ENCODE results near the gene KIZ.

KIZ gene

GRCh38 chr20:21175433-21175832 lies 49.6 kb downstream of the KIZ start:
- no peak for DNase-seq (ENCODE audit: low read depth in 3 of 3)

- no peak for DNase-seq (ENCODE audit: low read depth in 3 of 3)
These were observed 51.9 kb downstream of the KIZ start for GRCh38 chr20:21177767-21178166.

- DNase-seq (ENCODE audit: low read depth in 3 of 3) = no peak
These were observed 53.9 kb downstream of the KIZ start for GRCh38 chr20:21179757-21180156.

GRCh38 chr20:21180248-21180647 lies 54.4 kb downstream of the KIZ start:
- no peak for DNase-seq (ENCODE audit: low read depth in 3 of 3)

GRCh38 chr20:21181028-21181427 lies 55.1 kb downstream of the KIZ start:
- no peak for DNase-seq (ENCODE audit: low read depth in 3 of 3)

- no peak for DNase-seq (ENCODE audit: low read depth in 3 of 3)
These were observed 57.1 kb downstream of the KIZ start for GRCh38 chr20:21182832-21183563.

- DNase-seq (ENCODE audit: low read depth in 3 of 3) = no peak
These were observed 57.8 kb downstream of the KIZ start for GRCh38 chr20:21183722-21184121.

GRCh38 chr20:21184819-21185218 lies 58.9 kb downstream of the KIZ start:
- no peak for DNase-seq (ENCODE audit: low read depth in 3 of 3)

GRCh38 chr20:21185849-21186248 lies 60.0 kb downstream of the KIZ start:
- no peak for DNase-seq (ENCODE audit: low read depth in 3 of 3)

- DNase-seq (ENCODE audit: low read depth in 3 of 3) = no peak
These were observed 64.1 kb downstream of the KIZ start for GRCh38 chr20:21189761-21190523.

GRCh38 chr20:21190869-21191268 lies 65.0 kb downstream of the KIZ start:
- DNase-seq (ENCODE audit: low read depth in 3 of 3) = no peak

- DNase-seq (ENCODE audit: low read depth in 3 of 3) = no peak
These were observed 66.0 kb downstream of the KIZ start for GRCh38 chr20:21191839-21192238.

GRCh38 chr20:21202259-21202658 lies 76.4 kb downstream of the KIZ start:
- DNase-seq (ENCODE audit: low read depth in 3 of 3) = no peak

- DNase-seq (ENCODE audit: low read depth in 3 of 3) = no peak
These were observed 77.3 kb downstream of the KIZ start for GRCh38 chr20:21203088-21203656.

GRCh38 chr20:21206584-21206983 lies 80.7 kb downstream of the KIZ start:
- no peak for DNase-seq (ENCODE audit: low read depth in 3 of 3)

GRCh38 chr20:21208999-21209398 lies 83.1 kb downstream of the KIZ start:
- DNase-seq (ENCODE audit: low read depth in 3 of 3) = no peak

GRCh38 chr20:21209668-21210067 lies 83.8 kb downstream of the KIZ start:
- DNase-seq (ENCODE audit: low read depth in 3 of 3) = no peak

- DNase-seq (ENCODE audit: low read depth in 3 of 3) = no peak
These were observed 87.8 kb downstream of the KIZ start for GRCh38 chr20:21213691-21214090.

GRCh38 chr20:21214431-21214830 lies 88.5 kb downstream of the KIZ start:
- DNase-seq (ENCODE audit: low read depth in 3 of 3) = no peak

GRCh38 chr20:21219686-21220085 lies 93.8 kb downstream of the KIZ start:
- DNase-seq (ENCODE audit: low read depth in 3 of 3) = no peak

- no peak for DNase-seq (ENCODE audit: low read depth in 3 of 3)
These were observed 98.3 kb downstream of the KIZ start for GRCh38 chr20:21224217-21224616.

- DNase-seq (ENCODE audit: low read depth in 3 of 3) = no peak
These were observed 99.5 kb downstream of the KIZ start for GRCh38 chr20:21225215-21225947.
